Mucosa of stomach (tissue), 1 donor: ENCODE results near the gene RANGRF.
"Not testable (repeated sequence)": the region's sequence is repeated elsewhere in the genome, so short reads cannot be mapped to it uniquely, and the experiment has no call there.

Experiments
- H3K27me3 ChIP-seq: one replicate; pipeline ENCODE4 v1.7.0; 2013; ENCODE audit warnings: mild to moderate bottlenecking, low read length; ENCODE audit not compliant: control insufficient read depth, insufficient read depth
- H3K36me3 ChIP-seq: one replicate; pipeline ENCODE4 v1.7.0; 2013; ENCODE audit warnings: low read length; ENCODE audit not compliant: control insufficient read depth, insufficient read depth
- H3K4me1 ChIP-seq: one replicate; pipeline ENCODE4 v1.7.0; 2013; ENCODE audit warnings: mild to moderate bottlenecking, low read length; ENCODE audit not compliant: control insufficient read depth, insufficient read depth
- H3K4me3 ChIP-seq: one replicate; pipeline ENCODE4 v1.7.0; 2013; ENCODE audit warnings: low read length
- H3K9ac ChIP-seq: one replicate; pipeline ENCODE4 v1.7.0; 2013; ENCODE audit warnings: mild to moderate bottlenecking, low read length, moderate library complexity
- H3K9me3 ChIP-seq: one replicate; pipeline ENCODE4 v1.7.0; 2013; ENCODE audit warnings: mild to moderate bottlenecking, low read length, moderate library complexity; ENCODE audit not compliant: control insufficient read depth
- donor health status: Pancreatic carcinoma.

RANGRF gene, protein sequence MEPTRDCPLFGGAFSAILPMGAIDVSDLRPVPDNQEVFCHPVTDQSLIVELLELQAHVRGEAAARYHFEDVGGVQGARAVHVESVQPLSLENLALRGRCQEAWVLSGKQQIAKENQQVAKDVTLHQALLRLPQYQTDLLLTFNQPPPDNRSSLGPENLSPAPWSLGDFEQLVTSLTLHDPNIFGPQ

DNA sequence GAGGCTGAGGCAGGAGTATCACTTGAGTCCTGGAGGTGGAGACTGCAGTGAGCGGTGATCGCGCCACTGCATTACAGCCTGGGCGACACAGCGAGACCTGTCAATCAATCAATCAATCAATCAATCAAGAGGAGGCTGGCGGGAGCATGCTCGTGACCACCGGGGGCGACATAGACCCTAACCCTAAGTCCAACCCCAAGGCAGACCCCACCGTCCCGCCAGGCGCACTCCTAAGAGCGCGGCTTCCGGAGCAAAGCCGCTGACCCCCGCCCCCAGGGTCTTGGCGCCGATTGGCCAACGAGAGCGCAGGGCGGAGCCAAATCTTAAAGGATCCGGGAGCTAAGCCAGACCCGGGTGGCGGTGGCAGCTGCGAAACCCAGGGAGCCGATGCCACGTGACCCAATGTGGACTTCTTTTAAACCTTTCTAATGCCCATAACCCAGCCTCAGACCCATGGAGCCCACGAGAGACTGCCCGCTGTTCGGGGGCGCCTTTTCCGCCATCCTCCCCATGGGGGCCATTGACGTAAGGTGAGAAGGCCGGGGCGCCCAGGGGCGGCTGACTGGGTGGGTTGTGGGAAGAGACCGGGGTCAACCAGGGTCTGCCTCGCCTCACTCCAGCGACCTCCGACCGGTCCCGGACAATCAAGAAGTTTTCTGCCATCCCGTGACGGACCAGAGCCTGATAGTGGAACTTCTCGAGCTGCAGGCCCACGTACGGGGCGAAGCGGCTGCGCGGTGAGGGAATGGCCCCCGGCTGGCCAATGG is at the start of gene RANGRF:
RANGRF (plus strand) TSS at position 335 of the 767 bp plus-strand sequence; CDS start at position 454, 119 bp downstream.
- H3K9me3 ChIP-seq, result no peaks in the 10 kb centered on the region

DNA sequence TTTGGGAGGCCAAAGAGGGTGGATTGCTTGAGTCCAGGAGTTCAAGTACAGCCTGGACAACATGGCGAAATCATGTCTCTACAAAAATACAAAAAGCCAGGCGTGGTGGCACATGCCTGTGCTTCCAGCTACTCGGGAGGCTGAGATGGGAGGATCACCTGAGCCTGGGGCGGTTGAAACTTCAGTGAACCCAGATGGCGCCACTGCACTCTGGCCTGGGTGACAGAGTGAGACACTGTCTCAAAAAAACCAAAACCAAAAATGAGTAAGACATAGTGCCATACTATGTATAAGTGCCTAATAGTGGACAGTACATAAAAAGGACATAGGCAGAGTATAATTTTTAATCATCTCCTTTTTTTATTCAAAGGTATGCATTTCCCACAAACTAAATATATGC is 44.6 kb upstream of the RANGRF start:
- Histone ChIP-seq H3K27me3 (no peaks in the 10 kb centered on the region), H3K9me3 (no peaks in the 10 kb centered on the region), H3K36me3 (peaks cover 3% of the 10 kb centered on the region), H3K4me1 (no peaks in the 10 kb centered on the region), H3K9ac (no peak overlapping the region), H3K4me3 (no peak overlapping the region)

More for the DNA sequence above, at the start of gene RANGRF:
- H3K36me3 ChIP-seq, result no peaks in the 10 kb centered on the region
- H3K4me1 ChIP-seq, result peaks cover 18% of the 10 kb centered on the region
- no peaks in the 10 kb centered on the region for H3K27me3 ChIP-seq
- peak within 1 kb of the TSS; percentile 89 for H3K9ac ChIP-seq
- H3K4me3 ChIP-seq, result peak within 1 kb of the TSS; percentile 87

DNA sequence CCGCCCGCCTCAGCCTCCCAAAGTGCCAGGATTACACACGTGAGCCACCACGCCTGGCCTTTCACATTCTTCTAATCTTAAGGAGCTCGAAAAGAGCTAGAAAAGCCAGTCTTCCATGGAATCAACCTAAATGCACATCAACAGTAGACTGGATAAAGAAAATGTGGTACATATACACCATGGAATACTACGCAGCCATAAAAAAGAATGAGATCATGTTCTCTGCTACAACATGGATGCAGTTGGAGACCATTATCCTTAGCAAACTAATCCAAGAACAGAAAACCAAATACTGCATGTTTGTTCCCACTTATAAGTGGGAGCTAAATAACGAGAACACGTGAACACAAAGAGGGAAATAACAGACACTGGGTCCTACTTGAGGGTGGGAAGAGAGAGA is 43.7 kb upstream of the RANGRF start:
- no peaks in the 10 kb centered on the region for H3K9me3 ChIP-seq
- no peak overlapping the region for H3K4me3 ChIP-seq
- no peaks in the 10 kb centered on the region for H3K36me3 ChIP-seq
- no peak overlapping the region for H3K9ac ChIP-seq
- H3K4me1 ChIP-seq, result peaks cover 5% of the 10 kb centered on the region
- no peaks in the 10 kb centered on the region for H3K27me3 ChIP-seq

- no peaks in the 10 kb centered on the region for H3K9me3 ChIP-seq
- peaks cover 7% of the 10 kb centered on the region for H3K4me1 ChIP-seq
- no peaks in the 10 kb centered on the region for H3K36me3 ChIP-seq
- peak within 1 kb of the TSS; percentile 84 for H3K4me3 ChIP-seq
- H3K9ac ChIP-seq, result peak within 1 kb of the TSS; percentile 99
- H3K27me3 ChIP-seq, result no peaks in the 10 kb centered on the region
Measured at GRCh38 chr17:8248751-8249607, 39.5 kb upstream of the RANGRF start, which contains the start of gene PFAS. PFAS (plus strand) TSS chr17:8249289; CDS start chr17:8253938, 4,649 bp downstream.

DNA sequence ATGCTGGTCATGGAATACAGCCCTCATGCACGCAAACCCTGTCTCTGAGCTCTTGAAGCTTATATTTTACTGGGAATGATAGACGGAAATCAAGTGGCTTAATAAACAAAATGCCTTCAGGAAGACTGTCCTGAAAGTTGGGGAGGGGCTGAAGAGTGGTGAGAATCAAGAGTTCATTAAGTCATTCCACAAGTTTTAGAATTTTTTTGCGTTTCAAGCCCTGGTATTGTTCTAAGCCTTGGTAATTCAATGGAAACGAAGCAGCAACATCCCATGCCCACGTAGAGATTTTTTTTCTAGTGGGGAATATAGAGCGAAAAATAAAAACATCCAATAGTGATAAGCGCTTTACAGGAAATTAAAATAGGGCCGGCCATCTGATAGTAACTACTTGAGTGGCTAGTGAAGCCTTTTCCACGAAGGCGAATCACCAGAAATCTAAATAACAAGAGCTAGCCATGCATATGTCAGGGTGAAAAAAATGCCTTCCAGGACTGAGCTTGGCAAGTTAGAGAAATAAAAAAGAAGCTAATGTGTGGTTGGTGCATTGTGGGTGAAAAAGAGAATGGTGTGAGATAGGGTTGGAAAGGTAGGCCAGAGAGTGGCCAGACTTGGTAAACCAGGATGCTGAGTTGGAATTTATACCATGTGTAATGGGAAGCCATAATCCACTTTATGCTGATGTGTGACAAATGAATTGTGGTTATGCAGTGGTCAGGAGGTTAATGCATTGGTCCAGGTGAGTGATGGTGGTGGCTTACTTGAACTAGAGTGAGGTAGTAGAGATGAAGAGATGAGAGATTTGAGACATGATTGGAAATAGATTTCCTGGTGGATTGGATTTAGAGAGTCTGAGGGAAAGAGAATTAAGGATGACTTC is 38.6 kb upstream of the RANGRF start:
- no peaks in the 10 kb centered on the region for H3K9me3 ChIP-seq
- peaks cover 7% of the 10 kb centered on the region for H3K4me1 ChIP-seq
- H3K27me3 ChIP-seq, result no peaks in the 10 kb centered on the region
- H3K36me3 ChIP-seq, result no peaks in the 10 kb centered on the region
- peak overlapping the region; percentile 99 for H3K9ac ChIP-seq
- H3K4me3 ChIP-seq, result peak overlapping the region; percentile 84

GRCh38 chr17:8251411-8251810 is 37.1 kb upstream of the RANGRF start:
- not testable (repeated sequence) for H3K27me3 ChIP-seq, H3K36me3 ChIP-seq, H3K9me3 ChIP-seq, H3K4me3 ChIP-seq, H3K9ac ChIP-seq, H3K4me1 ChIP-seq

GRCh38 chr17:8253801-8254200 is 34.7 kb upstream of the RANGRF start:
- Histone ChIP-seq H3K27me3 (no peaks in the 10 kb centered on the region), H3K36me3 (no peaks in the 10 kb centered on the region), H3K4me3 (no peak overlapping the region), H3K9ac (no peak overlapping the region), H3K4me1 (peaks cover 7% of the 10 kb centered on the region), H3K9me3 (no peaks in the 10 kb centered on the region)

- H3K36me3 ChIP-seq, result no peaks in the 10 kb centered on the region
Measured at GRCh38 chr17:8254881-8255280, 33.6 kb upstream of the RANGRF start.

DNA sequence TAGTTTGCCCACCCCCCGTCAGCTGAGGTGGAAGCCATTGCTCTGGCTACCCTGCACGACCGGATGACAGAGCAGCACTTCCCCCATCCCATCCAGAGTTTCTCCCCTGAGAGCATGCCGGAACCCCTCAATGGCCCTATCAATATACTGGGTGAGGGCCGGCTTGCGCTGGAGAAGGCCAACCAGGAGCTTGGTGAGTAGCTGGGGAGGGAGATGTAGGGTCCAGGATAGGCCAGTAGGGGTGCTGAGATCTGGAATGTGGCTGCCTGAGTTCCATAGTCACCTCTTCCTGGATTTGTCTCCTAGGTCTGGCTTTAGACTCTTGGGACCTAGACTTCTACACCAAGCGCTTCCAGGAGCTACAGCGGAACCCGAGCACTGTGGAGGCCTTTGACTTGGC is 33.0 kb upstream of the RANGRF start:
- Histone ChIP-seq H3K4me1 (no peaks in the 10 kb centered on the region), H3K27me3 (no peaks in the 10 kb centered on the region), H3K4me3 (no peak overlapping the region), H3K9me3 (no peaks in the 10 kb centered on the region), H3K36me3 (no peaks in the 10 kb centered on the region), H3K9ac (no peak overlapping the region)

More at GRCh38 chr17:8254881-8255280, 33.6 kb upstream of the RANGRF start:
- H3K9me3 ChIP-seq, result no peaks in the 10 kb centered on the region
- no peak overlapping the region for H3K9ac ChIP-seq
- H3K4me3 ChIP-seq, result no peak overlapping the region
- H3K4me1 ChIP-seq, result peaks cover under 1% of the 10 kb centered on the region
- H3K27me3 ChIP-seq, result no peaks in the 10 kb centered on the region

DNA sequence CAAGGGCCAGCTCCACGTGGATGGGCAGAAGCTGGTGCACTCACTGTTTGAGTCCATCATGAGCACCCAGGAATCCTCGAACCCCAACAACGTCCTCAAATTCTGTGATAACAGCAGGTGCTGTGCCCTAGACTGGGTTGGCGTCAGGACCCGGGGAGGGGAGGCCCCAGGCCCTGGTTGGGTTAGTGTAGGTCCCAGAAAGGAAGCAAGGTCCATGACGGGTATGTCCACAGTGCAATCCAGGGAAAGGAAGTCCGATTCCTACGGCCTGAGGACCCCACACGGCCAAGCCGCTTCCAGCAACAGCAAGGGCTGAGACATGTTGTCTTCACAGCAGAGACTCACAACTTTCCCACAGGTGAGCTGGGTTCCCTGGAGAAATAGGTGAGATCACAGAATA is 32.2 kb upstream of the RANGRF start:
- Histone ChIP-seq H3K9me3 (no peaks in the 10 kb centered on the region), H3K9ac (no peak overlapping the region), H3K36me3 (no peaks in the 10 kb centered on the region), H3K27me3 (no peaks in the 10 kb centered on the region), H3K4me1 (no peaks in the 10 kb centered on the region), H3K4me3 (no peak overlapping the region)

- Histone ChIP-seq H3K36me3 (no peaks in the 10 kb centered on the region), H3K27me3 (no peaks in the 10 kb centered on the region), H3K4me1 (no peaks in the 10 kb centered on the region)
Measured at GRCh38 chr17:8256691-8257090, 31.8 kb upstream of the RANGRF start.

More at GRCh38 chr17:8256691-8257090, 31.8 kb upstream of the RANGRF start:
- Histone ChIP-seq H3K9me3 (no peaks in the 10 kb centered on the region), H3K9ac (no peak overlapping the region), H3K4me3 (no peak overlapping the region)
